Fibroblast of pulmonary artery (primary cell): Measurements from ENCODE around the gene SUGCT.
"Not testable (repeated sequence)": the region's sequence is repeated elsewhere in the genome, so short reads cannot be mapped to it uniquely, and the experiment has no call there.

Experiments used
- DNase-seq: peaks from one replicate; pipeline ENCODE4 v3.0.0-alpha.2; 2010; ENCODE audit warnings: low read depth
- H3K4me3 ChIP-seq: replicated peaks from 2 replicates; pipeline ENCODE4 v1.5.1; 2011; ENCODE audit warnings: low read depth, mild to moderate bottlenecking, control low read depth, low read length, moderate library complexity
- TF ChIP-seq, protein P1 (sequence below): IDR thresholded peaks from 2 replicates; pipeline ENCODE4 v1.5.1; 2011; ENCODE audit warnings: mild to moderate bottlenecking, control low read depth, low read length, inconsistent platforms; ENCODE audit errors: missing control alignments

The SUGCT gene

DNA sequence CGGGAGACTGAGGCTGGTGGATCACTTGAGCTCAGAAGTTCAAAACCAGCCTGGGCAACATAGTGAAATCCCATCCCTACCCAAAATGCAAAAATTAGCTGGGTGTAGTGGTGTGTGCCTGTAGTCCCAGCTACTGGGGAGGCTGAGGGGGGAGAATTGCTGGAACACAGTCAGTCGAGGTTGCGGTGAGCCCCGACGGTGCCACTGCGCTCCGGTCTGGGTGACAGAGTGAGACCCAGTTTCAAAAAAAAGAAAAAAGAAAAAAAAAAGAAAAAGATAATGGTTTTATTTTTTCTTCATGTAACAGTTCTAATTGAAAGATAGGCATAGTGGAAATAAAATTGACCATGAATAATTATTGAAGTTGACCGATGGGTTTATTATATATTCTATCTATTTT is 99.9 kb downstream of the SUGCT start:
- DNase-seq: no peak
- H3K4me3 ChIP-seq: no peak overlapping the region
- TF ChIP-seq, protein P1, sequence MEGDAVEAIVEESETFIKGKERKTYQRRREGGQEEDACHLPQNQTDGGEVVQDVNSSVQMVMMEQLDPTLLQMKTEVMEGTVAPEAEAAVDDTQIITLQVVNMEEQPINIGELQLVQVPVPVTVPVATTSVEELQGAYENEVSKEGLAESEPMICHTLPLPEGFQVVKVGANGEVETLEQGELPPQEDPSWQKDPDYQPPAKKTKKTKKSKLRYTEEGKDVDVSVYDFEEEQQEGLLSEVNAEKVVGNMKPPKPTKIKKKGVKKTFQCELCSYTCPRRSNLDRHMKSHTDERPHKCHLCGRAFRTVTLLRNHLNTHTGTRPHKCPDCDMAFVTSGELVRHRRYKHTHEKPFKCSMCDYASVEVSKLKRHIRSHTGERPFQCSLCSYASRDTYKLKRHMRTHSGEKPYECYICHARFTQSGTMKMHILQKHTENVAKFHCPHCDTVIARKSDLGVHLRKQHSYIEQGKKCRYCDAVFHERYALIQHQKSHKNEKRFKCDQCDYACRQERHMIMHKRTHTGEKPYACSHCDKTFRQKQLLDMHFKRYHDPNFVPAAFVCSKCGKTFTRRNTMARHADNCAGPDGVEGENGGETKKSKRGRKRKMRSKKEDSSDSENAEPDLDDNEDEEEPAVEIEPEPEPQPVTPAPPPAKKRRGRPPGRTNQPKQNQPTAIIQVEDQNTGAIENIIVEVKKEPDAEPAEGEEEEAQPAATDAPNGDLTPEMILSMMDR: no peak

DNA sequence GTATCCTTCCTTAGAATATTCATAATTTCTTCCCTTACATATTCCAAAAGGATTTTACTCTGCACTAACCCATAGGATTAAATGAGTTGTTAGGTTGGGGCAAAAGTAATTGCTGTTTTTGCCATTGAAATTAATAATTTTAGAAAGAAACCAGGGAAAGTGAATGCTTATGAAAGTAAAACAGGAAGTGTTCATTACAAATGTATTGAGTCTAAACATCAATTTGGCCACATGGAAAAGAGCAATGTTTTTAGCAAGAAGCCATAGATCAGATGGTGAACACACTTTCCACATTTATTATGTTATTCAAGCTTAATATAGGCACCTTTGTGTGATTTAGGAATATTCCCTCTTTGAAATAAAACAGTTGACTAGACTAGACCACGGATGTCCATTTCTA is 102.9 kb downstream of the SUGCT start:
- TF ChIP-seq, protein P1: no peak
- DNase-seq: no peak
- H3K4me3 ChIP-seq: no peak overlapping the region

DNA sequence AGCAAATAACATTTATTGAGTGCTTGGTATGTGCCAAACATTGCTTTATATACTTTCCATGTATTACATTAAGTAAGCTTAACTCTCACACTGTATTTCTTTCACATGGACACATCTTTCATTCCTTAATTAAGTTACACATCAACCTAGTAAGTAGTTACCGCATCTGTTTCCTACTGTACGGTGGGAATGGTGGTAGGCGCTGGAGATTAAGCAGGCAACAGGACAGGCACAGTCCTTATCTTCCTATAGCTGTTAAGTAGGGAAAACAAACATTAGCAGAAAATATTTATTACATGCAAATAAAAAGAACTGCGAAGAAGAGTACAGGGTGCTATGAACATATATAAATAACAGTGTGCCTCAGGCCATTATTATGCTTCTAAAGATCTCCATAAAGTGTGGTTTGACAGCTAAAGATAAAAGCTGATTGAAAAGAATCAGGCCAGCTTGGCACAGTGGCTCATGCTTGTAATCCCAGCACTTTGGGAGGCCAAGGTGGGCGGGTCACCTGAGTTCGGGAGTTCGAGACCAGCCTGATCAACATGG is 105.0 kb downstream of the SUGCT start:
- TF ChIP-seq, protein P1: no peak
- H3K4me3 ChIP-seq: no peak overlapping the region
- DNase-seq: no peak

DNA sequence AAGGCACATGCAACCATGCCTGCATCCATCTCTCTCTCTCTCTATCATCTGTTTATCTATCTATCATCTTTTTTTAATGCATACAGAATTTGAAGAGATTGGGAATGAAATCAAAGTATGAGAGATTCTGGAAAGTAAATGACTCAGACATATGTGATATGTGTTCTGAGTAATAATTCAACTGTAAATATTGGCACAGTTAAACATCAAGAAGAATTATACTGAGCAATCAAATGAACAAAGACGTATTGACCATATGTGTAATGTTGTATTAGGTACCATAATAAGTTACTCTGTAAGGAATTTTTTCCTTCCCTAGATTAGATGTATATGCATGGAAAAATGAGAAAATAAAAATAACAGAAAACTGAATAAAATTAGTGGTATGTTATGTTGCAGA is 108.3 kb downstream of the SUGCT start:
- TF ChIP-seq, protein P1: no peak
- H3K4me3 ChIP-seq: no peak overlapping the region
- DNase-seq: no peak

DNA sequence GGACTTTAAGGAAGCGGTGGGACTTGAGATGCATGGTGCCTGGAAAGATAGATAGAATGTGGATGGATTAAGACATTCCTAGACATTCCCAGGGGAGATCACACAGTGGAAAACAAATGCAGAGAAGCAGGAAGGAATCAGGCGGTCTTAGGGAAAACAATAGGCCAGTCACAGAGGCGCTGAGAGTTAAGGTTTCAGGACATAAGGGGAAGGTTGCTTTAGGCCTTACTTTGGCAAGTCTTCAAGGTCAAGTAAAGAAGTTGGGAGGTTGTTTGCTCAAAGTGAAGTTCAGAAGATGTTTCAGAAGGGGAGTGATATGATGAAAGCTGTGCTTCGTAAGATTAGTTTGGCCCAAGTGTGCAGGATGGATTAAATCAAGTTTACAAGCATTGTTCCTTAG is 109.4 kb downstream of the SUGCT start:
- TF ChIP-seq, protein P1: no peak
- no peak overlapping the region for H3K4me3 ChIP-seq
- peak; percentile 39 for DNase-seq

DNA sequence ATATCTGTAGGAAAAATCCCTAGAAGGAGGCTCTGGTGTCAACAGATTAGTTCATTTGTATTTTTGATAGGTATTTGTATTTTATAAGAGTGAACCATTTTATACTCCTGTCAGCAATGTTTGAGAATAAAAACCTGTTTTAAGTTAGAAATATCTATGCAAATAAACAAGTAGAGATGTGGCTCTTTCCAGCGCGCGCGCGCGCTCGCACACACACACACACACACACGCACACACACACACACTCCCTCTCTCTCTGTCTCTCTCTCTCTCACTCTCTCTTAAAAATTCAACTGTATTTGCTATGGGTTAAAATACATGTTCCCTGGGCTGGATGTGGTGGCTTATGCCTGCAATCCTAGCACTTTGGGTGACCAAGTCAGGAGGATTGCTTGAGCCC is 113.9 kb downstream of the SUGCT start:
- TF ChIP-seq, protein P1: no peak

DNA sequence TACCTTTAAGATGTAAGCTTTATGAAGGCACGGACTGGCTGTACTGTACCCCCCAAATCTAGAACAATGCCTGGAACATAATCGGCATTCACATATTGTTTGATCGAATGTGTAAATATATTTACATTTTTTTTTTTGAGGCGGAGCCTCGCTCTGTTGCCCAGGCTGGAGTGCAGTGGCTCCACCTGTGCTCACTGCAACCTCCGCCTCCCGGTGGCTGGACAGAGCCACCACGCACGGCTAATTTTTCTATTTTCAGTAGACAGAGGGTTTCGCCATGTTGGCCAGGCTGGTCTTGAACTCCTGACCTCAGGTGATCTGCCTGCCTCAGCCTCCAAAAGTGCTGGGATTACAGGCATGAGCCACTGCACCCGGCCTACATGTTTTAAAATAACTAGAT is 118.6 kb downstream of the SUGCT start:
- H3K4me3 ChIP-seq, DNase-seq: not testable (repeated sequence)

More for the DNA sequence above, 113.9 kb downstream of the SUGCT start:
- no peak for DNase-seq
- H3K4me3 ChIP-seq: no peak overlapping the region
